H1 (cell line): Measurements from ENCODE around the gene TUT4. TPM values are rescaled to one million over a fixed set of nuclear protein-coding genes. Genes with fewer than 3 reads are reported as not detected.

Experiments used
- BCL11A ChIP-seq, 2 experiments: IDR thresholded peaks; one replicate each; pipeline ENCODE4 v1.6.1; 2011; ENCODE audit warnings: low read depth in 2 of 2, low read length in 2 of 2, mild to moderate bottlenecking in 2 of 2
- CBX8 ChIP-seq: fragments of 300-800, 300-1000 bp; sonication (generic); IDR thresholded peaks from 2 replicates; pipeline ENCODE4 v1.7.1; 2016; ENCODE audit warnings: low read depth, low read length, borderline replicate concordance
- CTBP2 ChIP-seq: IDR thresholded peaks from 2 replicates; pipeline ENCODE4 v1.7.0; 2011; ENCODE audit warnings: borderline replicate concordance, mild to moderate bottlenecking, moderate library complexity, mixed read lengths, low read length; ENCODE audit not compliant: insufficient read depth, insufficient read length
- EP300 ChIP-seq, 2 experiments: IDR thresholded peaks; 1 replicate in 1 of 2; 2 replicates in 1 of 2; pipeline ENCODE4 v1.6.1; 2011 to 2012; ENCODE audit warnings: low read depth in 2 of 2, low read length in 2 of 2, mild to moderate bottlenecking in 2 of 2, borderline replicate concordance in 1 of 2, inconsistent platforms in 1 of 2, moderate library complexity in 1 of 2
- GABPA ChIP-seq: IDR thresholded peaks from 2 replicates; pipeline ENCODE4 v1.6.1; 2011; ENCODE audit warnings: mild to moderate bottlenecking, low read length, moderate library complexity, borderline replicate concordance; ENCODE audit not compliant: insufficient read depth
- MAFK ChIP-seq: IDR thresholded peaks from 2 replicates; pipeline ENCODE4 v1.6.1; 2012; ENCODE audit warnings: low read depth, mild to moderate bottlenecking, improper control_type of control experiment, low read length
- RBBP5 ChIP-seq: IDR thresholded peaks from 2 replicates; pipeline ENCODE4 v1.7.1; 2012; ENCODE audit warnings: low read depth, mild to moderate bottlenecking, inconsistent platforms, low read length, moderate library complexity, borderline replicate concordance
- SP2 ChIP-seq: IDR thresholded peaks from 2 replicates; pipeline ENCODE4 v1.6.1; 2012; ENCODE audit warnings: mild to moderate bottlenecking, low read length, inconsistent platforms
- TBP ChIP-seq: IDR thresholded peaks from 2 replicates; pipeline ENCODE4 v1.6.1; 2011; ENCODE audit warnings: low read depth, low read length, improper control_type of control experiment
- ZNF274 ChIP-seq: IDR thresholded peaks from 2 replicates; pipeline ENCODE4 v1.7.0; 2012; ENCODE audit warnings: low read length, borderline replicate concordance; ENCODE audit errors: extremely low read depth
- polyA plus RNA-seq, 7 experiments: library from polyadenylated mRNA; depleted of rRNA in 3 of 7; stranded (reverse) in 5 of 7; unstranded in 2 of 7; fragments of >200 nt in 5 of 7; fragments of 200-250 nt in 2 of 7; gene quantifications; 1 replicate in 5 of 7; 2 replicates in 1 of 7; 4 replicates in 1 of 7; pipeline versions ENCODE4 v1.2.1 to v1.2.3, GENCODE V29; 2011 to 2013; ENCODE audit warnings: missing spikeins in 2 of 7, mixed read lengths in 2 of 7
- total RNA-seq: library from RNA; stranded (reverse); fragmentation: NEBNext Ultra II Directional; extraction: Animal tissue kit (Norgen Biotek cat#: 25700); gene quantifications from 2 replicates; pipeline ENCODE4 v1.2.1, GENCODE V29; 2021
- TF ChIP-seq, protein P1 (sequence below): fragments of 300-600 bp; sonication (generic); IDR thresholded peaks from 2 replicates; pipeline ENCODE4 v1.7.1; 2012; ENCODE audit warnings: low read length, moderate library complexity, mild to moderate bottlenecking, inconsistent platforms; ENCODE audit not compliant: insufficient replicate concordance

Gene TUT4
- total and polyA plus RNA-seq, 2 of the 8 experiments (the other 6 are each of a cell fraction or from before 2014, with no cell fraction given), result 54.5 to 63.3 TPM

DNA sequence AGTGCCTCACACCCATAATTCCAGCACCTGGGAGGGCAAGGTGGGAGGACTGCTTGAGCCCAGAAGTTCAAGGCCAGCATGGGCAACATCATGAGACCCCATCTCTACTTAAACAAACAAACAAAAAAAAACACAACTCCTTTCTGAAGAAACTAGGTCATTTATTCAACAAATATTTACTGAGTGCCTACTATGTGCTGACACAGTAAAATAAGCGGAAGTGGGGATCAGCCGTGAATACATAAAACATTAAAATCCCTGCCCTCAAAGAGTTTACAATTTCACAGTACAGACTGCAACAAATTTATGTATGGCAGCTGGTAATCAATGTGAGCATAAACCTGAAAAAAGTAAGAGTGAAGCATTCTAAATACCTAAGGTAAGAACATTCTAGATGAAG is 65.3 kb downstream of the TUT4 start (continued):
- TF ChIP-seq, protein P1, sequence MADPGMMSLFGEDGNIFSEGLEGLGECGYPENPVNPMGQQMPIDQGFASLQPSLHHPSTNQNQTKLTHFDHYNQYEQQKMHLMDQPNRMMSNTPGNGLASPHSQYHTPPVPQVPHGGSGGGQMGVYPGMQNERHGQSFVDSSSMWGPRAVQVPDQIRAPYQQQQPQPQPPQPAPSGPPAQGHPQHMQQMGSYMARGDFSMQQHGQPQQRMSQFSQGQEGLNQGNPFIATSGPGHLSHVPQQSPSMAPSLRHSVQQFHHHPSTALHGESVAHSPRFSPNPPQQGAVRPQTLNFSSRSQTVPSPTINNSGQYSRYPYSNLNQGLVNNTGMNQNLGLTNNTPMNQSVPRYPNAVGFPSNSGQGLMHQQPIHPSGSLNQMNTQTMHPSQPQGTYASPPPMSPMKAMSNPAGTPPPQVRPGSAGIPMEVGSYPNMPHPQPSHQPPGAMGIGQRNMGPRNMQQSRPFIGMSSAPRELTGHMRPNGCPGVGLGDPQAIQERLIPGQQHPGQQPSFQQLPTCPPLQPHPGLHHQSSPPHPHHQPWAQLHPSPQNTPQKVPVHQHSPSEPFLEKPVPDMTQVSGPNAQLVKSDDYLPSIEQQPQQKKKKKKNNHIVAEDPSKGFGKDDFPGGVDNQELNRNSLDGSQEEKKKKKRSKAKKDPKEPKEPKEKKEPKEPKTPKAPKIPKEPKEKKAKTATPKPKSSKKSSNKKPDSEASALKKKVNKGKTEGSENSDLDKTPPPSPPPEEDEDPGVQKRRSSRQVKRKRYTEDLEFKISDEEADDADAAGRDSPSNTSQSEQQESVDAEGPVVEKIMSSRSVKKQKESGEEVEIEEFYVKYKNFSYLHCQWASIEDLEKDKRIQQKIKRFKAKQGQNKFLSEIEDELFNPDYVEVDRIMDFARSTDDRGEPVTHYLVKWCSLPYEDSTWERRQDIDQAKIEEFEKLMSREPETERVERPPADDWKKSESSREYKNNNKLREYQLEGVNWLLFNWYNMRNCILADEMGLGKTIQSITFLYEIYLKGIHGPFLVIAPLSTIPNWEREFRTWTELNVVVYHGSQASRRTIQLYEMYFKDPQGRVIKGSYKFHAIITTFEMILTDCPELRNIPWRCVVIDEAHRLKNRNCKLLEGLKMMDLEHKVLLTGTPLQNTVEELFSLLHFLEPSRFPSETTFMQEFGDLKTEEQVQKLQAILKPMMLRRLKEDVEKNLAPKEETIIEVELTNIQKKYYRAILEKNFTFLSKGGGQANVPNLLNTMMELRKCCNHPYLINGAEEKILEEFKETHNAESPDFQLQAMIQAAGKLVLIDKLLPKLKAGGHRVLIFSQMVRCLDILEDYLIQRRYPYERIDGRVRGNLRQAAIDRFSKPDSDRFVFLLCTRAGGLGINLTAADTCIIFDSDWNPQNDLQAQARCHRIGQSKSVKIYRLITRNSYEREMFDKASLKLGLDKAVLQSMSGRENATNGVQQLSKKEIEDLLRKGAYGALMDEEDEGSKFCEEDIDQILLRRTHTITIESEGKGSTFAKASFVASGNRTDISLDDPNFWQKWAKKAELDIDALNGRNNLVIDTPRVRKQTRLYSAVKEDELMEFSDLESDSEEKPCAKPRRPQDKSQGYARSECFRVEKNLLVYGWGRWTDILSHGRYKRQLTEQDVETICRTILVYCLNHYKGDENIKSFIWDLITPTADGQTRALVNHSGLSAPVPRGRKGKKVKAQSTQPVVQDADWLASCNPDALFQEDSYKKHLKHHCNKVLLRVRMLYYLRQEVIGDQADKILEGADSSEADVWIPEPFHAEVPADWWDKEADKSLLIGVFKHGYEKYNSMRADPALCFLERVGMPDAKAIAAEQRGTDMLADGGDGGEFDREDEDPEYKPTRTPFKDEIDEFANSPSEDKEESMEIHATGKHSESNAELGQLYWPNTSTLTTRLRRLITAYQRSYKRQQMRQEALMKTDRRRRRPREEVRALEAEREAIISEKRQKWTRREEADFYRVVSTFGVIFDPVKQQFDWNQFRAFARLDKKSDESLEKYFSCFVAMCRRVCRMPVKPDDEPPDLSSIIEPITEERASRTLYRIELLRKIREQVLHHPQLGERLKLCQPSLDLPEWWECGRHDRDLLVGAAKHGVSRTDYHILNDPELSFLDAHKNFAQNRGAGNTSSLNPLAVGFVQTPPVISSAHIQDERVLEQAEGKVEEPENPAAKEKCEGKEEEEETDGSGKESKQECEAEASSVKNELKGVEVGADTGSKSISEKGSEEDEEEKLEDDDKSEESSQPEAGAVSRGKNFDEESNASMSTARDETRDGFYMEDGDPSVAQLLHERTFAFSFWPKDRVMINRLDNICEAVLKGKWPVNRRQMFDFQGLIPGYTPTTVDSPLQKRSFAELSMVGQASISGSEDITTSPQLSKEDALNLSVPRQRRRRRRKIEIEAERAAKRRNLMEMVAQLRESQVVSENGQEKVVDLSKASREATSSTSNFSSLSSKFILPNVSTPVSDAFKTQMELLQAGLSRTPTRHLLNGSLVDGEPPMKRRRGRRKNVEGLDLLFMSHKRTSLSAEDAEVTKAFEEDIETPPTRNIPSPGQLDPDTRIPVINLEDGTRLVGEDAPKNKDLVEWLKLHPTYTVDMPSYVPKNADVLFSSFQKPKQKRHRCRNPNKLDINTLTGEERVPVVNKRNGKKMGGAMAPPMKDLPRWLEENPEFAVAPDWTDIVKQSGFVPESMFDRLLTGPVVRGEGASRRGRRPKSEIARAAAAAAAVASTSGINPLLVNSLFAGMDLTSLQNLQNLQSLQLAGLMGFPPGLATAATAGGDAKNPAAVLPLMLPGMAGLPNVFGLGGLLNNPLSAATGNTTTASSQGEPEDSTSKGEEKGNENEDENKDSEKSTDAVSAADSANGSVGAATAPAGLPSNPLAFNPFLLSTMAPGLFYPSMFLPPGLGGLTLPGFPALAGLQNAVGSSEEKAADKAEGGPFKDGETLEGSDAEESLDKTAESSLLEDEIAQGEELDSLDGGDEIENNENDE, result no peak
- TF ChIP-seq CTBP2, result no peak
- TF ChIP-seq EP300 (IDR thresholded peaks at IDR 0.05; ENCODE audit: borderline replicate concordance in 1 of 2, low read depth in 2 of 2, low read length in 2 of 2), result no peak
- no peak for TF ChIP-seq MAFK
- no peak for TF ChIP-seq SP2
- TF ChIP-seq ZNF274, result no peak
- no peak for TF ChIP-seq GABPA
- TF ChIP-seq RBBP5, result no peak
- TF ChIP-seq CBX8, result no peak
- no peak for TF ChIP-seq TBP
- no peak for TF ChIP-seq BCL11A (IDR thresholded peaks at IDR 0.05; ENCODE audit: low read depth in 2 of 2, low read length in 2 of 2)
